A549 (cell line): ENCODE measurements around the gene SLC25A47.

Experiments
- CHD2 ChIP-seq: fragments of 150-350 bp; IDR thresholded peaks from 2 replicates; pipeline ENCODE4 v1.6.1; 2014; ENCODE audit warnings: low read length; ENCODE audit not compliant: partially characterized antibody
- CTCF ChIP-seq: fragments of >200 bp; sonication (Bioruptor Twin); formaldehyde crosslinking; IDR thresholded peaks from 3 replicates; pipeline ENCODE4 v1.5.1; 2016
- FOXS1 ChIP-seq: fragments of 250-450 bp; sonication (Bioruptor Pico); IDR thresholded peaks from 2 replicates; pipeline ENCODE4 v1.5.0; 2020; ENCODE audit warnings: mild to moderate bottlenecking, moderate library complexity
- KDM1A ChIP-seq: fragments of 200-600 bp; sonication (generic); IDR thresholded peaks from 2 replicates; pipeline ENCODE4 v1.6.1; 2016; ENCODE audit warnings: low read depth, mild to moderate bottlenecking
- NFE2L2 ChIP-seq: fragments of 150-350 bp; conservative IDR thresholded peaks from 2 replicates; pipeline ENCODE4 v1.6.1; 2014; ENCODE audit warnings: low read length
- POLR2A ChIP-seq: IDR thresholded peaks from 2 replicates; pipeline ENCODE4 v1.6.1; 2012; ENCODE audit warnings: mild to moderate bottlenecking, low read length
- RAD21 ChIP-seq, 2 experiments: fragments of >200 bp in 1 of 2; sonication (Bioruptor Twin) in 1 of 2; formaldehyde crosslinking in 1 of 2; IDR thresholded peaks in 1 of 2; conservative IDR thresholded peaks in 1 of 2; 2 replicates in 1 of 2; 3 replicates in 1 of 2; pipeline ENCODE4 v1.6.1; 2012 to 2018; ENCODE audit warnings: inconsistent platforms in 1 of 2
- SREBF2 ChIP-seq: fragments of 450-650 bp; IDR thresholded peaks from 2 replicates; pipeline ENCODE4 v1.6.1; 2014; ENCODE audit warnings: mild to moderate bottlenecking, moderate library complexity
- TF ChIP-seq, protein P1 (sequence below): fragments of >200 bp; sonication (Bioruptor Twin); formaldehyde crosslinking; IDR thresholded peaks from 2 replicates; pipeline ENCODE4 v1.6.1; 2016
- TF ChIP-seq, protein P2 (sequence below): IDR thresholded peaks from 2 replicates; pipeline ENCODE4 v1.6.1; 2012

GRCh38 chr14:100282766-100283419 lies 40.2 kb upstream of the SLC25A47 start:
- TF ChIP-seq, protein P1, sequence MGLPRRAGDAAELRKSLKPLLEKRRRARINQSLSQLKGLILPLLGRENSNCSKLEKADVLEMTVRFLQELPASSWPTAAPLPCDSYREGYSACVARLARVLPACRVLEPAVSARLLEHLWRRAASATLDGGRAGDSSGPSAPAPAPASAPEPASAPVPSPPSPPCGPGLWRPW: no peak
- TF ChIP-seq RAD21 (conservative IDR thresholded peaks at IDR 0.05 in 1 of 2, IDR thresholded peaks at IDR 0.05 in 1 of 2) (no peak), CTCF (no peak), CHD2 (no peak), NFE2L2 (no peak), FOXS1 (no peak), POLR2A (no peak), KDM1A (no peak), SREBF2 (no peak)
- TF ChIP-seq, protein P2, sequence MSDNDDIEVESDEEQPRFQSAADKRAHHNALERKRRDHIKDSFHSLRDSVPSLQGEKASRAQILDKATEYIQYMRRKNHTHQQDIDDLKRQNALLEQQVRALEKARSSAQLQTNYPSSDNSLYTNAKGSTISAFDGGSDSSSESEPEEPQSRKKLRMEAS: no peak
